ENCODE results near the gene ANKRD60. TPM values are rescaled to one million over a fixed set of nuclear protein-coding genes. Genes with fewer than 3 reads are reported as not detected.
A peak's percentile ranks its signal among the peaks of the same experiment; 100 is the strongest.

The ANKRD60 gene
- total RNA-seq, 1 experiment from 2014 or later, result not detected

- no peak for DNase-seq (ENCODE audit: low read depth)
Observed at GRCh38 chr20:58244517-58245030, 16.1 kb upstream of the ANKRD60 start.

- DNase-seq (ENCODE audit: low read depth), result no peak
Observed at GRCh38 chr20:58243653-58244410, 15.4 kb upstream of the ANKRD60 start.

- DNase-seq (ENCODE audit: low read depth), result no peak
Observed at GRCh38 chr20:58242824-58243223, 14.4 kb upstream of the ANKRD60 start.

GRCh38 chr20:58241766-58242465, 13.5 kb upstream of the ANKRD60 start:
- no peak for DNase-seq (ENCODE audit: low read depth)

- no peak for DNase-seq (ENCODE audit: low read depth)
Observed at GRCh38 chr20:58240471-58240870, 12.0 kb upstream of the ANKRD60 start.

- DNase-seq (ENCODE audit: low read depth), result no peak
Observed at GRCh38 chr20:58239216-58239615, 10.8 kb upstream of the ANKRD60 start.

GRCh38 chr20:58238490-58238889, 10.0 kb upstream of the ANKRD60 start:
- DNase-seq (ENCODE audit: low read depth), result no peak

- DNase-seq (ENCODE audit: low read depth), result peak; percentile 71
Observed at GRCh38 chr20:58237318-58238132, 9.1 kb upstream of the ANKRD60 start.

- peak; percentile 79 for DNase-seq (ENCODE audit: low read depth)
Observed at GRCh38 chr20:58236612-58237317, 8.3 kb upstream of the ANKRD60 start.

GRCh38 chr20:58235010-58235409, 6.6 kb upstream of the ANKRD60 start:
- DNase-seq (ENCODE audit: low read depth), result no peak

- DNase-seq (ENCODE audit: low read depth), result no peak
Observed at GRCh38 chr20:58233881-58234528, 5.6 kb upstream of the ANKRD60 start.

GRCh38 chr20:58233393-58233792, 4.9 kb upstream of the ANKRD60 start:
- no peak for DNase-seq (ENCODE audit: low read depth)

GRCh38 chr20:58231683-58232082, 3.2 kb upstream of the ANKRD60 start:
- DNase-seq (ENCODE audit: low read depth), result peak; percentile 60

- DNase-seq (ENCODE audit: low read depth), result no peak
Observed at GRCh38 chr20:58229198-58229798, 845 bp upstream of the ANKRD60 start.

- no peak for DNase-seq (ENCODE audit: low read depth)
Observed at GRCh38 chr20:58228103-58228483, 360 bp downstream of the ANKRD60 start.

- DNase-seq (ENCODE audit: low read depth), result no peak
Observed at GRCh38 chr20:58227391-58228102, 906 bp downstream of the ANKRD60 start.

GRCh38 chr20:58225452-58226200, 2.8 kb downstream of the ANKRD60 start:
- DNase-seq (ENCODE audit: low read depth), result no peak

GRCh38 chr20:58224974-58225373, 3.5 kb downstream of the ANKRD60 start:
- DNase-seq (ENCODE audit: low read depth), result no peak

GRCh38 chr20:58224097-58224496, 4.4 kb downstream of the ANKRD60 start:
- no peak for DNase-seq (ENCODE audit: low read depth)
